Activated naive CD4-positive, alpha-beta T cell treated with anti-CD3 and anti-CD28 coated beads for 36 hours (primary cell): ENCODE results near the gene AHI1. TPM values are rescaled to one million over a fixed set of nuclear protein-coding genes. Genes with fewer than 3 reads are reported as not detected.

Source experiments
- CTCF ChIA-PET: fragments of 350-600 bp; sonication (Branson Sonifier 250); formaldehyde crosslinking; loops from one replicate; lab custom pipeline; 2021; ENCODE audit warnings: antibody characterized with exemption; lab: Charles Lee
- DNase-seq: peaks from one replicate; pipeline ENCODE4 v3.0.0-alpha.2; 2020
- H3K27ac Mint-ChIP-seq: one replicate; pipeline ENCODE4 v1.8.0; 2021; ENCODE audit warnings: mild to moderate bottlenecking, mixed read lengths
- H3K27me3 Mint-ChIP-seq: one replicate; pipeline ENCODE4 v1.8.0; 2021; ENCODE audit warnings: low read depth, mixed read lengths
- H3K36me3 Mint-ChIP-seq: one replicate; pipeline ENCODE4 v1.8.0; 2021; ENCODE audit warnings: low read depth, mixed read lengths
- H3K4me1 Mint-ChIP-seq: one replicate; pipeline ENCODE4 v1.8.0; 2021; ENCODE audit warnings: low read depth, mixed read lengths
- H3K4me3 Mint-ChIP-seq: one replicate; pipeline ENCODE4 v1.8.0; 2021; ENCODE audit warnings: mild to moderate bottlenecking, moderate library complexity, mixed read lengths
- H3K9me3 Mint-ChIP-seq: one replicate; pipeline ENCODE4 v1.8.0; 2021; ENCODE audit warnings: mixed read lengths
- intact Hi-C: fragments of 100-400 bp; cut with micrococcal nuclease; formaldehyde crosslinking; loops from one replicate; pipeline ENCODE4 v1.15.1; 2023
- total RNA-seq, 2 experiments: library from RNA; stranded (reverse); gene quantifications; one replicate each; pipeline ENCODE4 v1.2.3, GENCODE V29; 2021

The AHI1 gene
- total RNA-seq, 2 experiments from 2014 or later: 17.8 to 18.8 TPM

DNA sequence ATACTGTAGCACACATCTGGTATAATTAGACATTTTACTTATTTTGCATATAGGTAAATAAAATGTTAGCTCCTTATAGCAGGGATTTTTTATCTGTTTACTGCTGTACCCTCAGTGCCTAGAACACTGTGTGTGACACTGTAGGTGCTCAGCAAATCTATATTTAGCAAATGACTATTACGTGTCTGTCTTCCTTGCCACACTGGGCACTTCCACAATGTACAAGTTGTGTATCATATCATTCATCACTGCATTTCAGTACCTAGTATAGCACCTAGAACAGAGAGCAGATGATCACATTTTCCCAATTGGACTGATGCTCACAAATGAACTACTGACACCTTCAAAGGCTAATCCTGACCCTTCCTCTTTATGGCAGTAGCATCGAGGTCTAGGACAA, 200.8 kb downstream of the AHI1 start:
- DNase-seq: no peak
- Mint-ChIP-seq H3K27ac (no peak overlapping the region), H3K4me3 (no peak overlapping the region), H3K27me3 (no peaks in the 10 kb centered on the region), H3K4me1 (peaks cover 13% of the 10 kb centered on the region), H3K36me3 (peaks cover 8% of the 10 kb centered on the region), H3K9me3 (peaks cover 2% of the 10 kb centered on the region)
- intact Hi-C loops: no loop called here
- CTCF ChIA-PET: no interaction called here

GRCh38 chr6:135295085-135295484, 202.5 kb downstream of the AHI1 start:
- H3K27me3 Mint-ChIP-seq: no peaks in the 10 kb centered on the region
- intact Hi-C loops: no loop called here
- CTCF ChIA-PET: no interaction called here
- H3K27ac Mint-ChIP-seq: no peak overlapping the region
- no peaks in the 10 kb centered on the region for H3K9me3 Mint-ChIP-seq
- peaks cover 6% of the 10 kb centered on the region for H3K36me3 Mint-ChIP-seq
- DNase-seq: no peak
- H3K4me1 Mint-ChIP-seq: peaks cover 13% of the 10 kb centered on the region
- H3K4me3 Mint-ChIP-seq: no peak overlapping the region

DNA sequence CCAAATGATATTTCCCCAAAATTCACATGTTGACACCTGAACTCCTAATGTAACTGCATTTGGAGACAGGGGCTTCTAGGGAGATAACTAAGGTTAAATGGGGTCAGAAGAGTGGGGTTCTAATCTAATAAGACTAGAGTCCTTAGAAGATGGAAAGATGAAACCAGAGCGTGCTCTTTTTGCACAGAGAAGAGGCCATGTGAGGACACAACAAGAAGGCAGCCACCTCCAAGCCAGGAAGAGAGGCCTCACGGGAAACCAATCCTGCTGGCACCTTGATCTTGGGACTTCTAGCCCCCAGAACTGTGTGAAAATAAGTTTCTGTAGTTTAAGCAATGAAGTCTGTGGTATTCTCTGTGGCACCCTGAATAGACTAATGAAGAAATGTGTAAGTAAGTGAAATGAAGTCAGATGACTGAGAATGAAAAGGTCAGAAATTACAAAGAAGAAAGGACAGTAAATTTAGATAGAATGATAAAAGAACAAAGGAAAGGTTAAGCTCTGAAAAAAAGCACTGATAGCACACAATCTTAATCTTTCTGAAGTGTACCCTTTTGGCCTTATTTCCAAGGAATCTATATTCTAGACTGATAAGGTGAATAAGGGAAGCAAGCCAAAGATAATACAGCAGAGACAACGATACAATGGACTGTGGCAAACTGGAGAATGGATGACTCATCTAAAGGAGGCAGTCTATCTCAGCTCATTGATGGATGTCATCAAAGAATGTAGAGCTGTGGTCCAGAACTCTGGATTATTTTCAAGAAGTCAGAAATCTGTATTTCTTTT, 206.1 kb downstream of the AHI1 start:
- Mint-ChIP-seq H3K36me3 (peaks cover 9% of the 10 kb centered on the region), H3K4me3 (no peak overlapping the region), H3K9me3 (no peaks in the 10 kb centered on the region), H3K4me1 (no peaks in the 10 kb centered on the region), H3K27me3 (no peaks in the 10 kb centered on the region), H3K27ac (no peak overlapping the region)
- CTCF ChIA-PET: interaction anchor here (0.8 to 1.2 kb wide), 2 partner anchors 9 to 12 kb away, joined by 3 to 4 read pairs; no protein-coding TSS in a partner anchor
- intact Hi-C loops: no loop called here
- DNase-seq: no peak

DNA sequence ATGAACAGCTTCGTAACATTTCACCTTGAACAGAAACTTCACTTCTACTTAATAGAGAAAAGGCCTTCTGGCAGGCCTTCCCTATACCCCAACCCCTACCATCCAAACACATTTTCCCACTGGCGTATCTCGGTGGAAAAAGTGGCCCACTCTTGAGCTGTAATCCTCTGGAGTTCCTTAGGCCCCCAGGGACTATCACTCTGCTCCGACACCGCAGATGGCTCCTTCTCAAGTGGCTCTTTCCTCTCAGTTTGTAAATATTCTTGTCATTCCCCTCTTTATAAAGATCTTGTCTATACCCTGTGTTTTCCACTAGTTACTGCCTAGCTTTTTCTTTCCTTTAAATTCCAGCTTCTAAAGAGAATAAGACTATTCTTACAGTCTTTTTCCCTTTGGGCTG, 207.7 kb downstream of the AHI1 start:
- DNase-seq: no peak
- no peak overlapping the region for H3K4me3 Mint-ChIP-seq
- peaks cover 3% of the 10 kb centered on the region for H3K36me3 Mint-ChIP-seq
- CTCF ChIA-PET: interaction anchor here (0.6 kb wide), 1 partner anchor 16 kb away, joined by 3 read pairs; no protein-coding TSS in a partner anchor
- H3K9me3 Mint-ChIP-seq: no peaks in the 10 kb centered on the region
- H3K27me3 Mint-ChIP-seq: no peaks in the 10 kb centered on the region
- intact Hi-C loops: no loop called here
- H3K27ac Mint-ChIP-seq: no peak overlapping the region
- no peaks in the 10 kb centered on the region for H3K4me1 Mint-ChIP-seq

DNA sequence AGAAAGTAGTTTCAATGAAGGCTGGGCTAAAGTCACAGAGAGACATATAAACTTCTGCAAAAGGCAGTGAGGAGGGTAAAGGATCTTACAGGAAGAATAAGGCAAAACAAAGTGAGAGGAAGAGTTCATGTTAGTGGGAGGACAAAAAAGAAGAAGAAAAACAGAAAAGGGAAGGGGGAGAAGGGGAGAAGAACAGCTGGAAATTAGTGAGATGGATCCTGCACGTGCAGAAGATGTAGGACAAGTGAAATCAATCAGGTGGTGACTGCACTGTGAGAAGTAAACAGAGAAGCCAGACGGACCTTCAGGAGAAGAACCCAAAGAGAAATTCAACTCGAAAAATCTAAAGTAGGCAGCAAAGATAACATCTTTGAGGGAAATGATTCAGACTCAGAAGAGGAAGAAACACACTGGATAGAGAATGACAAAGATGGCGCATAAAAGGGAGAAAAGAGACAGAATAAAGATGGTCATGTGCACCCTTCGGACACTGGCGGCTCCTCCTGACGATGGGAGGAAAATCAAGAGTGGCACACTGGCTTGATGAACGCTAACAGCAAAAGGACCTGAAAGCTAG, 210.5 kb downstream of the AHI1 start:
- Mint-ChIP-seq H3K36me3 (peaks cover 3% of the 10 kb centered on the region), H3K27ac (no peak overlapping the region), H3K27me3 (no peaks in the 10 kb centered on the region), H3K4me3 (no peak overlapping the region), H3K4me1 (no peaks in the 10 kb centered on the region), H3K9me3 (no peaks in the 10 kb centered on the region)
- CTCF ChIA-PET: no interaction called here
- no peak for DNase-seq
- intact Hi-C loops: no loop called here

- Mint-ChIP-seq H3K4me3 (no peak overlapping the region), H3K27me3 (peaks cover 3% of the 10 kb centered on the region), H3K9me3 (no peaks in the 10 kb centered on the region), H3K4me1 (no peaks in the 10 kb centered on the region), H3K27ac (no peak overlapping the region), H3K36me3 (peaks cover 3% of the 10 kb centered on the region)
- intact Hi-C loops: no loop called here
- CTCF ChIA-PET: no interaction called here
- no peak for DNase-seq
These were observed 212.4 kb downstream of the AHI1 start for GRCh38 chr6:135285165-135285564.

DNA sequence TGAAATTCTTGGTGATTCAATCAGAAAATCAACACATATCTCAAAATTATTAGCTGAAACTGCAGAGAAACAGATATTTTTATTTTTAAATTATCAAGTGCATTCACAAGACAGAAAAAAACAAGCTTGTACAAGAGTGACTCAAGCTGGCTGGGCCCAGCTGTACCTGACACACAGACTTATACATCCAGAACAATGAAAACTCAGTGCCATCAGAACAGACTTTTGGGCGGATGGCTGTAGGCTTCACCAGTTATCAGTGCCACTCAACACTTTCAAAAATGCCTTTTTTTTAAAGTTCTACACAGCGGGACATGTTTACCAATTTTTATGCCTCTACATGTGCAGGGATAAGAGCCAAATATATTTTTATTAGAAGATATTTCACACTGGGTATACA, 213.6 kb downstream of the AHI1 start:
- Mint-ChIP-seq H3K4me3 (no peak overlapping the region), H3K27ac (no peak overlapping the region), H3K9me3 (no peaks in the 10 kb centered on the region), H3K27me3 (peaks cover 3% of the 10 kb centered on the region), H3K4me1 (no peaks in the 10 kb centered on the region), H3K36me3 (peaks cover 3% of the 10 kb centered on the region)
- intact Hi-C loops: no loop called here
- CTCF ChIA-PET: no interaction called here
- DNase-seq: no peak

- H3K36me3 Mint-ChIP-seq: no peaks in the 10 kb centered on the region
These were observed 215.1 kb downstream of the AHI1 start for GRCh38 chr6:135282395-135282794.

DNA sequence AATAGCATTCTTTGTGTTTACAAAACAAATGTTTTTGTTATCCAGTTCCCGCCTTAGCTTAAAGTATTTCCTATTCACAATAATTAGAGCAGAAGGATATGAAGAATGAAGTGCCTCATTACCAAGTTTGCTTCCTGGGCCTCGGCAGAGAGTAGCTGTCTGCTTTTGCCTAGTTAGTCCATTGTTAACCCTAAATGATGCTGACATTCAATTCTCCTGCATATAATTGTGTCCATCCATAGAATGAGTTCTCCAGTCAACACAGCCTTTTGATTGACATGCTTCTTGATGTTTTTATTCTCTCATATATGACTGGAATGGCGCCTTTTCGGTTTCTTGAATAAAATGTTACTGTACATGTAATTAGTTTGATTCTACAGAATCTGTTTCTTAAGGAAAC, 215.6 kb downstream of the AHI1 start:
- intact Hi-C loops: no loop called here
- CTCF ChIA-PET: no interaction called here

More at GRCh38 chr6:135282395-135282794, 215.1 kb downstream of the AHI1 start:
- H3K27me3 Mint-ChIP-seq: peaks cover 4% of the 10 kb centered on the region
- CTCF ChIA-PET: no interaction called here
- H3K27ac Mint-ChIP-seq: no peak overlapping the region
- intact Hi-C loops: no loop called here
- no peaks in the 10 kb centered on the region for H3K4me1 Mint-ChIP-seq
- DNase-seq: no peak
- no peaks in the 10 kb centered on the region for H3K9me3 Mint-ChIP-seq
- H3K4me3 Mint-ChIP-seq: no peak overlapping the region

GRCh38 chr6:135281227-135281626, 216.3 kb downstream of the AHI1 start:
- no peak for DNase-seq
- Mint-ChIP-seq H3K4me1 (no peaks in the 10 kb centered on the region), H3K27ac (no peak overlapping the region), H3K27me3 (peaks cover 5% of the 10 kb centered on the region), H3K36me3 (no peaks in the 10 kb centered on the region), H3K9me3 (no peaks in the 10 kb centered on the region), H3K4me3 (no peak overlapping the region)
- CTCF ChIA-PET: interaction anchor here (0.7 to 1.1 kb wide), 2 partner anchors 16 to 36 kb away, joined by 3 to 4 read pairs; no protein-coding TSS in a partner anchor
- intact Hi-C loops: no loop called here

More for the DNA sequence above, 215.6 kb downstream of the AHI1 start:
- H3K4me1 Mint-ChIP-seq: no peaks in the 10 kb centered on the region
- no peak for DNase-seq
- H3K27me3 Mint-ChIP-seq: peaks cover 5% of the 10 kb centered on the region
- H3K9me3 Mint-ChIP-seq: no peaks in the 10 kb centered on the region
- no peaks in the 10 kb centered on the region for H3K36me3 Mint-ChIP-seq
- H3K4me3 Mint-ChIP-seq: no peak overlapping the region
- no peak overlapping the region for H3K27ac Mint-ChIP-seq

GRCh38 chr6:135280375-135281136, 217.0 kb downstream of the AHI1 start:
- Mint-ChIP-seq H3K27ac (no peak overlapping the region), H3K36me3 (no peaks in the 10 kb centered on the region), H3K4me3 (no peak overlapping the region), H3K4me1 (no peaks in the 10 kb centered on the region), H3K27me3 (peaks cover 5% of the 10 kb centered on the region), H3K9me3 (no peaks in the 10 kb centered on the region)
- no peak for DNase-seq
- intact Hi-C loops: no loop called here
- CTCF ChIA-PET: interaction anchor here (0.6 to 1.2 kb wide), 4 partner anchors 11 to 36 kb away, joined by 3 to 4 read pairs (median 4); no protein-coding TSS in a partner anchor

DNA sequence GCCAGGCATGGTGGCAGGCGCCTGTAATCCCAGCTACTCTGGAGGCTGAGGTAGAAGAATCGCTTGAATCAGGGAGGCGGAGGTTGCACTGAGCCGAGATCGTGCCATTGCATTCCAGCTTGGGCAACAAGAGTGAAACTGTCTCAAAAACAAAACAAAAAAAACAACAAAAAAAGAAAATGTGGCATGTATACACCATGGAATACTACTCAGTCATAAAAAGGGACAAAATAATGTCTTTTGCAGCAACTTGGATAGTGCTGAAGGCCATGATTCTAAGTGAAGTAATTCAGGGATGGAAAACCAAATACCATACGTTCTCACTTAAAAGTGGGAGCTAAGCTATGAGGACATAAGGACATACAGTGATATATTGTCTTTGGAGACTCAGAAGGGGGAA, 220.1 kb downstream of the AHI1 start:
- H3K9me3 Mint-ChIP-seq: no peaks in the 10 kb centered on the region
- no peak overlapping the region for H3K4me3 Mint-ChIP-seq
- peaks cover 9% of the 10 kb centered on the region for H3K27me3 Mint-ChIP-seq
- CTCF ChIA-PET: no interaction called here
- no peak overlapping the region for H3K27ac Mint-ChIP-seq
- intact Hi-C loops: no loop called here
- no peaks in the 10 kb centered on the region for H3K36me3 Mint-ChIP-seq
- no peak for DNase-seq
- no peaks in the 10 kb centered on the region for H3K4me1 Mint-ChIP-seq
